Common myeloid progenitor, CD34-positive (primary cell): Measurements from ENCODE around the gene KIAA0586. TPM values are rescaled to one million over a fixed set of nuclear protein-coding genes. Genes with fewer than 3 reads are reported as not detected.
A peak's percentile ranks its signal among the peaks of the same experiment; 100 is the strongest.

ENCODE experiments used
- CTCF ChIA-PET: fragments of 350-600 bp; sonication (Branson Sonifier 250); formaldehyde crosslinking; loops from one replicate; lab custom pipeline; 2021; ENCODE audit warnings: antibody characterized with exemption; lab: Charles Lee
- POLR2A ChIA-PET: fragments of 350-600 bp; sonication (Branson Sonifier 250); formaldehyde crosslinking; loops from one replicate; lab custom pipeline; 2021; ENCODE audit warnings: antibody characterized with exemption; lab: Charles Lee
- DNase-seq, 3 donors: peaks; one replicate each; pipeline versions ENCODE4 v3.0.0 to v3.0.0-alpha.2; 2013
- H3K27ac ChIP-seq, 2 experiments: 1 replicate in 1 of 2; 2 replicates in 1 of 2; pipeline ENCODE4 v1.7.0; 2013; ENCODE audit warnings: inconsistent platforms in 2 of 2, low read length in 2 of 2, mild to moderate bottlenecking in 2 of 2, low read depth in 1 of 2, moderate library complexity in 1 of 2; ENCODE audit not compliant: severe bottlenecking in 2 of 2, insufficient read depth in 1 of 2, poor library complexity in 1 of 2
- H3K27me3 ChIP-seq, 5 experiments: replicated peaks in 2 of 5; 1 replicate in 3 of 5; 2 replicates in 2 of 5; pipeline versions ENCODE4 v1.6.1 to v1.7.0; 2013; ENCODE audit warnings: low read length in 4 of 5, mild to moderate bottlenecking in 2 of 5, moderate library complexity in 2 of 5, inconsistent platforms in 1 of 5; ENCODE audit not compliant: insufficient read depth in 5 of 5, control insufficient read depth in 4 of 5
- H3K36me3 ChIP-seq, 4 experiments: 1 replicate in 2 of 4; 2 replicates in 2 of 4; pipeline versions ENCODE4 v1.6.1 to v1.7.0; 2013; ENCODE audit warnings: low read length in 3 of 4, control low read depth in 1 of 4, mild to moderate bottlenecking in 1 of 4; ENCODE audit not compliant: control insufficient read depth in 4 of 4, insufficient read depth in 4 of 4
- H3K4me1 ChIP-seq, 4 experiments: 1 replicate in 3 of 4; 2 replicates in 1 of 4; pipeline versions ENCODE4 v1.6.1 to v1.7.1; 2013; ENCODE audit warnings: low read length in 3 of 4, mild to moderate bottlenecking in 3 of 4, control low read depth in 1 of 4, inconsistent platforms in 1 of 4, moderate library complexity in 1 of 4; ENCODE audit not compliant: control insufficient read depth in 4 of 4, insufficient read depth in 4 of 4; ENCODE audit errors: control extremely low read depth in 1 of 4
- H3K4me3 ChIP-seq, 7 experiments: 1 replicate in 4 of 7; 2 replicates in 3 of 7; pipeline versions ENCODE4 v1.5.1 to v1.7.0; 2013; ENCODE audit warnings: mild to moderate bottlenecking in 7 of 7, low read length in 6 of 7, moderate library complexity in 6 of 7, inconsistent platforms in 2 of 7, low read depth in 2 of 7, control low read depth in 1 of 7; ENCODE audit not compliant: insufficient read depth in 4 of 7, control insufficient read depth in 1 of 7; ENCODE audit errors: extremely low read depth in 1 of 7
- H3K9me3 ChIP-seq, 5 experiments: 1 replicate in 4 of 5; 2 replicates in 1 of 5; pipeline versions ENCODE4 v1.6.1 to v1.7.1; 2013; ENCODE audit warnings: low read length in 4 of 5, mild to moderate bottlenecking in 2 of 5, inconsistent platforms in 1 of 5, low read depth in 1 of 5, moderate library complexity in 1 of 5; ENCODE audit not compliant: control insufficient read depth in 4 of 5, insufficient read depth in 2 of 5; ENCODE audit errors: control extremely low read depth in 1 of 5
- WGBS: methylation state at CpG from one replicate; pipeline ENCODE4 v1.1.5; 2013; ENCODE audit not compliant: insufficient coverage; 5-methylcytosine and 5-hydroxymethylcytosine counted together
- polyA plus RNA-seq: library from polyadenylated mRNA; unstranded; fragments of 120-200 nt; gene quantifications from one replicate; pipeline ENCODE4 v1.2.1, GENCODE V29; 2013

Gene KIAA0586
- 21.7 TPM for polyA plus RNA-seq

DNA sequence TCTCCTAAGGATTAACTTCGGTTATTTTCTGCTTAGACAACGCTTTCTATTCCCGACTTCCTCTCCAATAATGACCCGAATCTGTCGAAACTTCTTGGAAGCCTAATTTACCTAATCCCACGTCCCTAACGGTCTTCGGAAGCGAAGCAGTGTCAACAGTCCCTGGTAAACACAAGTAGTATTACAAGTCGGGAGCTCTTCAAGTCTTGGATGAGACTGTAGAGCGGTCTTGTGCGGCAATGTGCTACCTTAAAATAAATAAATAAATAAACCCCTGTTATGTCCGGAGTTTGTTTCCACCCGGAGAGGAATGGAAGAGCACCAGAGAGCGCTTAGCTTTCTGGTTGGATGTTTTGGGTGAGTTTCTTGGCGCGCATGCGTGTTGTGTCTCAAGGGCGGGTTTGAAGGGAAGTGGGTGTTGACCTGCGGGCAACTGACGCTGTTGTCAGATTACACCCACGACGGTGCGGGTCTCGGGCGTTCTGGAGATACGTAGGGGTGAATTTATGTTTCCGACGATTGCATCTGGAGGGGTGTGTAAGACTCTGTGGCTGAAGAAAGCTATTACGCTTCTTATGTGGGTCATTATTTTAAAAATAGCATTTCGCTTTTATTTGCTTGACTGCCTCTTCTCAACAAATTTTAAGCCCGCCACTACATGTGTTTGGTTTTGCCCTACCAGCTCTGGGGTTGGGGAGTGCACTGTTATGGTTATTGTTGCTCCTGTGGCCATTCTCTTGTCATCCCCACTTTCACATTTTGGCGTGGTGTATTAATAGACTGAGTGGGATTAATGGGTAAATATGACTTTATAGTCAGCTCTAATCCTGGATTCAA, at the start of gene KIAA0586, which contains the start of gene TIMM9:
Gene KIAA0586 (plus strand): TSS at position 439 of the 837 bp plus-strand sequence. CDS start 546 bp downstream, outside the sequence.
Gene TIMM9 (minus strand): TSS at position 251 of the 837 bp plus-strand sequence. CDS start 15,586 bp downstream, outside the sequence.
- ChIA-PET POLR2A (interaction anchor here (0.6 to 1.5 kb wide), 4 partner anchors 10 to 323 kb away, joined by 3 to 6 read pairs (median 4); no protein-coding TSS in a partner anchor), CTCF (interaction anchor here (0.9 to 4.3 kb wide), 3 partner anchors 14 to 62 kb away, joined by 3 to 19 read pairs (median 4); partner anchors contain the start of gene TOMM20L)
- peak within 1 kb of the TSS; percentile 84 to 100 (median 96) for H3K4me3 ChIP-seq
- peak; percentile 99 to 100 (median 100) for DNase-seq
- peaks cover 0 to 16% (median 8%) of the 10 kb centered on the region in 4 experiments for H3K36me3 ChIP-seq
- no peaks in the 10 kb centered on the region for H3K9me3 ChIP-seq
- peaks cover 4 to 34% (median 21%) of the 10 kb centered on the region in 4 experiments for H3K4me1 ChIP-seq
- H3K27ac ChIP-seq = peak within 1 kb of the TSS; percentile 98 to 99
- H3K27me3 ChIP-seq = no peaks in the 10 kb centered on the region
- 0% methylated on average over 18 of the region's 33 CpGs for WGBS

GRCh38 chr14:58390830-58391229, 36.7 kb upstream of the KIAA0586 start:
- no peak overlapping the region for H3K27ac ChIP-seq
- DNase-seq = no peak
- no peaks in the 10 kb centered on the region for H3K9me3 ChIP-seq
- POLR2A ChIA-PET = no interaction called here
- H3K4me3 ChIP-seq = no peak overlapping the region
- peaks cover 0 to 6% (median 4%) of the 10 kb centered on the region in 4 experiments for H3K4me1 ChIP-seq
- 100% methylated on average over 1 of the region's 2 CpGs for WGBS
- H3K27me3 ChIP-seq = no peaks in the 10 kb centered on the region
- CTCF ChIA-PET = interaction anchor here (0.6 to 1.1 kb wide), 3 partner anchors 11 to 44 kb away, joined by 3 to 4 read pairs (median 3); no protein-coding TSS in a partner anchor
- peaks cover 0 to 3% (median 0%) of the 10 kb centered on the region in 4 experiments for H3K36me3 ChIP-seq

GRCh38 chr14:58395562-58395811, 32.0 kb upstream of the KIAA0586 start:
- Histone ChIP-seq H3K27ac (no peak overlapping the region), H3K27me3 (no peaks in the 10 kb centered on the region), H3K4me1 (peaks cover 0 to 14% (median 11%) of the 10 kb centered on the region in 4 experiments), H3K4me3 (peak overlapping the region; percentile 41 to 85 (median 67)), H3K9me3 (no peaks in the 10 kb centered on the region), H3K36me3 (no peaks in the 10 kb centered on the region)
- 15% methylated on average over 10 of the region's 10 CpGs for WGBS
- DNase-seq = no peak
- CTCF ChIA-PET = interaction anchor here (0.8 to 3.6 kb wide), 8 partner anchors 14 to 286 kb away, joined by 3 to 19 read pairs (median 4); partner anchors contain the start of genes KIAA0586 and TIMM9
- POLR2A ChIA-PET = no interaction called here

DNA sequence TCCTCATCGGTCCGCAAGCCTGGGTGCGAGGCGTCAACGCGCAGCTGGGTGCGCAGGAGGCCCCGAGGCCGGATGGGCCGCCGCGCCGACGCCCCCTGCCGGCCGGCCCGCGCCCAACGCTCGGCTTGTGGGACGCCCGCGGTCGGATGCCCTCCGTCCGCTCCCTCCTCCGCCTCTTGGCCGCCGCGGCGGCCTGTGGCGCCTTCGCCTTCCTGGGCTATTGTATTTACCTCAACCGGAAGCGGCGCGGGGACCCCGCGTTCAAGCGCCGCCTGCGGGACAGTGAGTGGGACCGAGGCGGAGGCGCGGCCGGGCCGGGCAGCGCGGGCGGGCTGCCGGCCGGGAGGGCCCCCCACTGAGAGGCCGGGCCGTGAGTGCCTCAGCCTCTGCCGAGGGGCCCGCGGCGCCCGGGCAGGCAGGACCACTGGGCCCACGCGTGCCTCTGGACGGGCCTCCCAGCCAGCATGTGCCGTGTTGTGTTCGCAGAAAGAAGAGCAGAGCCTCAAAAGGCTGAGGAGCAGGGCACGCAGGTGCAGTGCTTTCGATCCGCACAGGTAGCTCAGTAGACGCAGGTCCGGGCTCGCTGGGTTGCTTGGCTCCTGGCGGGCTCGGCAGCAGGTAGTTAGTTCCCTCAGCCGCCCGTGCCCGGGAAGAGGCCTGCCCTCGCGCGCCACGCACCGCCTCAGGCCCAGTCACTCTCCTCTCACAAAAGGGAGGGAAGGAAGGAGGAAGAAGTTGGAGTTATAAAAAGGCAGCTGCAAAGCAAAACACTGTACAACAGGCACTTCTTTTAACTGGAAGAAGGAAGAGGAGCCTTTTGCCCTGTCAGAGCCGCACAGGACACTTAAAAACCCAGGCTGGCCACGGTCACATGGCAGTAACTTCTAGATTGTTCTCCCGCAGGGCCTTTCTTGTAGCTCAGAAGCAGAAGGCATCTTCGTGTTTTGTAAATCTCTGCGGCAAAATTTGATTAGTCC, 31.4 kb upstream of the KIAA0586 start, which contains the start of gene TOMM20L:
Gene TOMM20L (plus strand): TSS at position 119 of the 977 bp plus-strand sequence. CDS start 28 bp downstream, at position 147.
- DNase-seq = peak; percentile 64 to 83 (median 80)
- Histone ChIP-seq H3K36me3 (no peaks in the 10 kb centered on the region), H3K27ac (peak within 1 kb of the TSS in 1 of 2 experiments; percentile 49), H3K9me3 (no peaks in the 10 kb centered on the region), H3K4me1 (peaks cover 0 to 14% (median 11%) of the 10 kb centered on the region in 4 experiments), H3K4me3 (peak within 1 kb of the TSS; percentile 41 to 85 (median 67)), H3K27me3 (no peaks in the 10 kb centered on the region)
- ChIA-PET CTCF (interaction anchor here (0.8 to 3.6 kb wide), 9 partner anchors 14 to 287 kb away, joined by 3 to 19 read pairs (median 4); partner anchors contain the start of genes KIAA0586 and TIMM9), POLR2A (no interaction called here)
- 6% methylated on average over 75 of the region's 86 CpGs for WGBS

GRCh38 chr14:58397156-58397555, 30.4 kb upstream of the KIAA0586 start:
- Histone ChIP-seq H3K4me3 (no peak overlapping the region), H3K27ac (no peak overlapping the region), H3K36me3 (no peaks in the 10 kb centered on the region), H3K27me3 (no peaks in the 10 kb centered on the region), H3K9me3 (no peaks in the 10 kb centered on the region), H3K4me1 (peaks cover 0 to 14% (median 11%) of the 10 kb centered on the region in 4 experiments)
- 100% methylated on average over 6 of the region's 6 CpGs for WGBS
- CTCF ChIA-PET = interaction anchor here (2.7 to 3.6 kb wide), 2 partner anchors 15 to 29 kb away, joined by 9 to 19 read pairs; partner anchors contain the start of genes KIAA0586 and TIMM9
- DNase-seq = no peak
- POLR2A ChIA-PET = no interaction called here

DNA sequence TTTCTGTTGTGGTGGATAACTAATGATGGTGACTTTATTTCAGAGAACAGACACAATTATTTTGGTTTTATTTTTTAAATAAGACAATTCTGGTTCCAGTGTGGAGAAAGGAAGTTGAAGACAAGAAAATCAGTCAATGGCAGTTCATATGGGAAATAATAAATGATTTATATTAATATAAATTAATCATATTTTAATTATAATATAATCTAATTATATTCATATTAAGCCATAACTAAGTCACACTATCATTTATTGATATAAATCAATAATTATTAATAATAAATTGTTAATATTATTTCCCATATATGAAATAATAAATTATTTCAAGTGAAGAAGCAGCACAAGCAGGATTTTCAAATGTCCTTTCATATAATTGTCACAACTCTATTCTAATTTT, 29.0 kb upstream of the KIAA0586 start:
- CTCF ChIA-PET = interaction anchor here (0.8 to 1.0 kb wide), 2 partner anchors 13 to 15 kb away, joined by 4 to 5 read pairs; no protein-coding TSS in a partner anchor
- Histone ChIP-seq H3K27me3 (no peaks in the 10 kb centered on the region), H3K4me3 (no peak overlapping the region), H3K9me3 (no peaks in the 10 kb centered on the region), H3K27ac (no peak overlapping the region), H3K4me1 (peaks cover 0 to 14% (median 11%) of the 10 kb centered on the region in 4 experiments), H3K36me3 (no peaks in the 10 kb centered on the region)
- no peak for DNase-seq
- POLR2A ChIA-PET = interaction anchor here (1.1 kb wide), 1 partner anchor 29 kb away, joined by 5 read pairs; the partner anchor contains the start of genes KIAA0586 and TIMM9
